Measurements from ENCODE around the gene NDC80. TPM values are rescaled to one million over a fixed set of nuclear protein-coding genes. Genes with fewer than 3 reads are reported as not detected.

Gene NDC80
- total RNA-seq, 4 donors from 2014 or later, result 0.63 to 3.7 (median 1.4) TPM

DNA sequence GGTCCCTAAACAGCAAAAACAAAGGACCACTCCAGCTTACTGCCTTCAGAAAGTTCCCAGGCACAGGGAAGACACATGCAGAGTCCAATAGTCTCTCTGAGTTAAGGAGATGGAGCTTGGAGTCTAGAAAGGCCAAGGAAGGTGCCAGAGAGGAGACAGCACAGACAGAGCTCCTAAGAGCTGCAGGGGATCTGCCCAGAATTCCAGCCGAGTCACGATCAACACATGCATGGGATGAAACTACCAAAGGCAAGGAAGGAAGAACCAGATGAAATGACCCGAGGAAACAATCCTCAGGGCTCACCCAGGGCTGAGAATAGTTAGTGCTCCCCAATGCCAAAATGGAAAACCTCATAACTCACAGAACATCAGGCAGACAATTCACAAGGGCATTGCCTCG lies 15.5 kb upstream of the NDC80 start:
- Histone ChIP-seq H3K9me3 (no peaks in the 10 kb centered on the region), H3K27ac (no peak overlapping the region), H3K27me3 (no peaks in the 10 kb centered on the region), H3K4me1 (no peaks in the 10 kb centered on the region), H3K36me3 (peaks cover 0 to 13% (median 0%) of the 10 kb centered on the region in 3 donors), H3K4me3 (no peak overlapping the region)
- no peak for DNase-seq (ENCODE audit: low spot score in 2 of 2)
- WGBS, 2 donors, result 77 to 79% methylated on average over 4 of the region's 4 CpGs
- TF ChIP-seq POLR2A (IDR thresholded peaks at IDR 0.05) (no peak), EP300 (IDR thresholded peaks at IDR 0.05) (no peak)
- TF ChIP-seq, protein P1, sequence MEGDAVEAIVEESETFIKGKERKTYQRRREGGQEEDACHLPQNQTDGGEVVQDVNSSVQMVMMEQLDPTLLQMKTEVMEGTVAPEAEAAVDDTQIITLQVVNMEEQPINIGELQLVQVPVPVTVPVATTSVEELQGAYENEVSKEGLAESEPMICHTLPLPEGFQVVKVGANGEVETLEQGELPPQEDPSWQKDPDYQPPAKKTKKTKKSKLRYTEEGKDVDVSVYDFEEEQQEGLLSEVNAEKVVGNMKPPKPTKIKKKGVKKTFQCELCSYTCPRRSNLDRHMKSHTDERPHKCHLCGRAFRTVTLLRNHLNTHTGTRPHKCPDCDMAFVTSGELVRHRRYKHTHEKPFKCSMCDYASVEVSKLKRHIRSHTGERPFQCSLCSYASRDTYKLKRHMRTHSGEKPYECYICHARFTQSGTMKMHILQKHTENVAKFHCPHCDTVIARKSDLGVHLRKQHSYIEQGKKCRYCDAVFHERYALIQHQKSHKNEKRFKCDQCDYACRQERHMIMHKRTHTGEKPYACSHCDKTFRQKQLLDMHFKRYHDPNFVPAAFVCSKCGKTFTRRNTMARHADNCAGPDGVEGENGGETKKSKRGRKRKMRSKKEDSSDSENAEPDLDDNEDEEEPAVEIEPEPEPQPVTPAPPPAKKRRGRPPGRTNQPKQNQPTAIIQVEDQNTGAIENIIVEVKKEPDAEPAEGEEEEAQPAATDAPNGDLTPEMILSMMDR (IDR thresholded peaks at IDR 0.05), result no peak

DNA sequence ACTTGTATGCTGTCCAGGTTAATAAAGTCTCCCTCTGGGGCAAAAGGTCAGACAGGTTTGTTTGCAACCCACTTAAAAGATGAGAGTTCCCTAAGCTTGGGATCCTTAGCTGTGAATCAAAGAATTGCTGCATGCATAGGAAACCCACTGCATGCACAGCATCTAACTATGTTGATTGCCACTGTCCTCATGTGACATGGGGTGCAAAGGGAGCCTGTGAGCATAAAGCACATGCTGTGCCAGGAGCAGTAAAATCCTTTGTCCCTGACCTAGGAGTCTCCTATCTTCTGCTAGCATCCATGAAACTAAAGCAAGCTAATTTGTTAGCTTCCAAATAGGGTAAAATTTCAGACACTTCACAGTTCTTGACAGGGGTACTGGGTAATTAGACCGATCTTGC lies 13.8 kb upstream of the NDC80 start:
- H3K36me3 ChIP-seq, result peaks cover 0 to 10% (median 0%) of the 10 kb centered on the region in 3 donors
- 53 to 96% methylated on average over 1 of the region's 1 CpG for WGBS, 2 donors
- H3K4me1 ChIP-seq, result no peaks in the 10 kb centered on the region
- H3K27ac ChIP-seq, result no peak overlapping the region
- no peak overlapping the region for H3K4me3 ChIP-seq
- no peaks in the 10 kb centered on the region for H3K27me3 ChIP-seq
- TF ChIP-seq EP300 (IDR thresholded peaks at IDR 0.05) (no peak), POLR2A (IDR thresholded peaks at IDR 0.05) (no peak)
- TF ChIP-seq, protein P1 (IDR thresholded peaks at IDR 0.05), result no peak
- H3K9me3 ChIP-seq, result no peaks in the 10 kb centered on the region
- DNase-seq (ENCODE audit: low spot score in 2 of 2), result no peak

DNA sequence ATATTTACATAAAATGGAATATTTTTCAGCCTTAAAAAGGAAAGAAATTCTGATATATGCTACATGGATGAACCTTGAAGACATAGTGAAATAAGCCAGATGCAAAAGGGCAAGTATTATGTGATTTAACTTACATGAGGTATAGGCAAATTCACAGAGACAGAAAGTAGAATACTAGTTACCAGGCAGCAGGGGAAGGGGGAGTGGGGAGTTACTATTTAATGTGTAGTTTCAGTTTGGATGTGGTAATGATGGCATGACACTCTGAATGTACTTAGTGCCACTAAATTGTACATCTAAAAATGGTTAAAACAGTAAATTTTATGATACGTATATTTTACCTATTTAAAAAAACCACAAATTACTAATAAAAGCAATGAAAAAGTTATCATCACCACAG lies 12.1 kb upstream of the NDC80 start:
- peaks cover 0 to 13% (median 0%) of the 10 kb centered on the region in 3 donors for H3K36me3 ChIP-seq
- no peaks in the 10 kb centered on the region for H3K4me1 ChIP-seq
- no peaks in the 10 kb centered on the region for H3K9me3 ChIP-seq
- no peaks in the 10 kb centered on the region for H3K27me3 ChIP-seq
- no peak for TF ChIP-seq EP300 (IDR thresholded peaks at IDR 0.05)
- TF ChIP-seq, protein P1 (IDR thresholded peaks at IDR 0.05), result no peak
- no peak for TF ChIP-seq POLR2A (IDR thresholded peaks at IDR 0.05)
- 94 to 96% methylated on average over 1 of the region's 1 CpG for WGBS, 2 donors
- H3K4me3 ChIP-seq, result no peak overlapping the region
- DNase-seq (ENCODE audit: low spot score in 2 of 2), result no peak
- no peak overlapping the region for H3K27ac ChIP-seq

DNA sequence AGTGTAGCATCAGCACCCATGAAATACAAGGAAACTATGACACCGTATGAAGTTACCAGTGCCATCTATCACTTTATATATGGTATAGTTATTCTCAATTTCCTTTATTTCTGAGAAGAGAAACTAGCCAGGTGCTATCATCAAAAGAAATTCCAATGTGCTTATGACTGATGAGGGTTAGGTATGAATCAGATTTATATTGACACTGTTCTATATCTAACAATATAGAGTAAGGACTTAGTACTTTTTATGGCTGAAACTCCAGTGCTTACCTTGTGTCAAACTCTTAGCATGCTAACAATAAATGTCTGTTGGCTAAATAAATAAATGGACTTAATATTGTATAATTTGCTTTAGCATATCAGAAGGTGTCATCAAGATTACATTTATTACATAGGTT lies 7.0 kb upstream of the NDC80 start:
- no peak for TF ChIP-seq POLR2A (IDR thresholded peaks at IDR 0.05)
- TF ChIP-seq, protein P1 (IDR thresholded peaks at IDR 0.05), result no peak
- no peak for TF ChIP-seq EP300 (IDR thresholded peaks at IDR 0.05)
- no peak overlapping the region for H3K4me3 ChIP-seq
- DNase-seq (ENCODE audit: low spot score in 2 of 2), result no peak
- WGBS, 2 donors, result 94 to 97% methylated on average over 1 of the region's 1 CpG
- peaks cover 0 to 31% (median 0%) of the 10 kb centered on the region in 3 donors for H3K36me3 ChIP-seq
- H3K27me3 ChIP-seq, result no peaks in the 10 kb centered on the region
- peaks cover 0 to 6% (median 0%) of the 10 kb centered on the region in 4 donors for H3K4me1 ChIP-seq
- no peak overlapping the region for H3K27ac ChIP-seq
- H3K9me3 ChIP-seq, result no peaks in the 10 kb centered on the region

DNA sequence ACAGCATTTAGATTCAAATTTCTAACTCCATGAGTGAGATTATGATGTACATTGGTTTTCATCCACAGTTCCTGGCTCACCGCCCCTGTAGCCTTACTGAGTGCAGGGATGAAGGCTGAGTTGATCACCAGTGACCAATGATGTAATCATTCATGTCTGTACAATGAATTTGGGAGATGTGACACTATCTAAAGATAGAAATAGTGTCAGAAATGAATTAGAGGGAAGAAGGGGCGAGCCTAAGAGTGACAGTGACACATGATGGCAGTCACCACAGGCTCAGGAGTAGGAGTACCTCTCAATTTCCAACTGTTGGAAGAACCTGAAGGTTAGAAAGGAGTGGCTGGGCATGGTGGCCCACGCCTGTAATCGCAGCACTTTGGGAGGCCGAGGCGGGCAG lies 3.2 kb upstream of the NDC80 start:
- no peaks in the 10 kb centered on the region for H3K9me3 ChIP-seq
- no peak for DNase-seq (ENCODE audit: low spot score in 2 of 2)
- peaks cover 0 to 25% (median 9%) of the 10 kb centered on the region in 4 donors for H3K4me1 ChIP-seq
- peaks cover 0 to 21% (median 0%) of the 10 kb centered on the region in 3 donors for H3K36me3 ChIP-seq
- H3K27ac ChIP-seq, result no peak overlapping the region
- 77 to 97% methylated on average over 5 to 6 of the region's 6 CpGs for WGBS, 2 donors
- TF ChIP-seq POLR2A (IDR thresholded peaks at IDR 0.05) (no peak), EP300 (IDR thresholded peaks at IDR 0.05) (no peak)
- TF ChIP-seq, protein P1 (IDR thresholded peaks at IDR 0.05), result no peak
- H3K4me3 ChIP-seq, result no peak overlapping the region
- H3K27me3 ChIP-seq, result no peaks in the 10 kb centered on the region
